A673 (cell line): ENCODE results near the gene SUFU.

Source experiments
- EZH2 ChIP-seq: fragments of 200-600 bp; sonication (generic); IDR thresholded peaks from 2 replicates; pipeline ENCODE4 v1.6.1; 2017; ENCODE audit warnings: borderline replicate concordance, low read depth, mild to moderate bottlenecking, mixed read lengths, antibody characterized with exemption, low read length; ENCODE audit not compliant: poor library complexity, severe bottlenecking
- TF ChIP-seq, protein P1 (sequence below): fragments of 300-800, 200-600 bp; sonication (generic); conservative IDR thresholded peaks from 2 replicates; pipeline ENCODE4 v1.5.1; 2017; ENCODE audit warnings: low read depth, mild to moderate bottlenecking, antibody characterized with exemption, low read length, moderate library complexity, mixed read lengths

DNA sequence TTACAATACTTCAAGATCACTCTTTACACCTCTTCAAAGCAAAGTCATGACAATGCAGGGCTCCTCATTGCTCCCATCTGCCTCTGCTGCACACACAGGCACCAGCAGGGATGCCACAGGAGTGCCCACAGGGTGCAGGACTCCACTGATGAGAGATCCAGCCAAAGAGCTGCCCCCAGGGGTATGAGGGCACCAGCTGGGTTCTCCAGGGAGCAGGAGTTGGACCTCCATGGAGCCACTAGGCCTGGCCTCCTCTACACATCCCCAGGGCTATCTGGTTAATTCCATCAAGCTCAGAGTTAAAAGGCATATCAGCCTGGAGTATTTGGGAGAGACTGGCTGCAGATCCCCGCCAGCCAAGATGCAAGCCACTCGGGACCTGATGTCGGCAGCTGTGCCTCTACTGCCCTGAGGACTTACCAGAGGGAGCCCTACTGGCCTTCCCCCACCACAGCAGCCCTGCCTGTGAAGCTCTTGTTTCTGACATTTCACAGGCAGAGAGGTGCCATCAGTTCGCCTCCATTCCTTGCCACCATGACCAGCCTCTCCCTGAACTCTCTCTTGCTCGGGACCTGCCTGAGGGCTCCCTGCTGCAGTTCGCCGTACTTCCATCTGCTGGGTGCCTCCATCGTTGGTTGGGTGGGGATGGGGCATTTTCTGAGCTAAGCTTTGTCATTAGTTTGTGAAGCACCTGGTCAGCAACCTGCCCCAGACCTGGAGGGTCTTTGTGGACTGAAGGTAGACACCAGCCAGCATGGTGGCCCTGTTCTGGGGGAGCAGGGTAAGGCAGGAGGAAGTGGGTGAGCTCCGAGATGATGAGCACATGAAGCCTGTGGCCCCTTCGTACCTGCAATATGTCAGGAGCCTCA lies 128.0 kb downstream of the SUFU start:
- TF ChIP-seq, protein P1, sequence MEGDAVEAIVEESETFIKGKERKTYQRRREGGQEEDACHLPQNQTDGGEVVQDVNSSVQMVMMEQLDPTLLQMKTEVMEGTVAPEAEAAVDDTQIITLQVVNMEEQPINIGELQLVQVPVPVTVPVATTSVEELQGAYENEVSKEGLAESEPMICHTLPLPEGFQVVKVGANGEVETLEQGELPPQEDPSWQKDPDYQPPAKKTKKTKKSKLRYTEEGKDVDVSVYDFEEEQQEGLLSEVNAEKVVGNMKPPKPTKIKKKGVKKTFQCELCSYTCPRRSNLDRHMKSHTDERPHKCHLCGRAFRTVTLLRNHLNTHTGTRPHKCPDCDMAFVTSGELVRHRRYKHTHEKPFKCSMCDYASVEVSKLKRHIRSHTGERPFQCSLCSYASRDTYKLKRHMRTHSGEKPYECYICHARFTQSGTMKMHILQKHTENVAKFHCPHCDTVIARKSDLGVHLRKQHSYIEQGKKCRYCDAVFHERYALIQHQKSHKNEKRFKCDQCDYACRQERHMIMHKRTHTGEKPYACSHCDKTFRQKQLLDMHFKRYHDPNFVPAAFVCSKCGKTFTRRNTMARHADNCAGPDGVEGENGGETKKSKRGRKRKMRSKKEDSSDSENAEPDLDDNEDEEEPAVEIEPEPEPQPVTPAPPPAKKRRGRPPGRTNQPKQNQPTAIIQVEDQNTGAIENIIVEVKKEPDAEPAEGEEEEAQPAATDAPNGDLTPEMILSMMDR = no peak
- TF ChIP-seq EZH2 = no peak
